Activated naive CD8-positive, alpha-beta T cell (primary cell): ENCODE results near the gene SH3TC1.

Experiments
- H3K27ac Mint-ChIP-seq: one replicate; pipeline ENCODE4 v1.8.0; 2021; ENCODE audit warnings: mixed read lengths
- H3K27me3 Mint-ChIP-seq: one replicate; pipeline ENCODE4 v1.8.0; 2021; ENCODE audit warnings: mixed read lengths
- H3K36me3 Mint-ChIP-seq: one replicate; pipeline ENCODE4 v1.8.0; 2021; ENCODE audit warnings: mixed read lengths
- H3K4me1 Mint-ChIP-seq: one replicate; pipeline ENCODE4 v1.8.0; 2021; ENCODE audit warnings: low read depth, mixed read lengths
- H3K4me3 Mint-ChIP-seq: one replicate; pipeline ENCODE4 v1.8.0; 2021; ENCODE audit warnings: mild to moderate bottlenecking, mixed read lengths
- H3K9me3 Mint-ChIP-seq: one replicate; pipeline ENCODE4 v1.8.0; 2021; ENCODE audit warnings: low read depth, mixed read lengths

Gene SH3TC1

DNA sequence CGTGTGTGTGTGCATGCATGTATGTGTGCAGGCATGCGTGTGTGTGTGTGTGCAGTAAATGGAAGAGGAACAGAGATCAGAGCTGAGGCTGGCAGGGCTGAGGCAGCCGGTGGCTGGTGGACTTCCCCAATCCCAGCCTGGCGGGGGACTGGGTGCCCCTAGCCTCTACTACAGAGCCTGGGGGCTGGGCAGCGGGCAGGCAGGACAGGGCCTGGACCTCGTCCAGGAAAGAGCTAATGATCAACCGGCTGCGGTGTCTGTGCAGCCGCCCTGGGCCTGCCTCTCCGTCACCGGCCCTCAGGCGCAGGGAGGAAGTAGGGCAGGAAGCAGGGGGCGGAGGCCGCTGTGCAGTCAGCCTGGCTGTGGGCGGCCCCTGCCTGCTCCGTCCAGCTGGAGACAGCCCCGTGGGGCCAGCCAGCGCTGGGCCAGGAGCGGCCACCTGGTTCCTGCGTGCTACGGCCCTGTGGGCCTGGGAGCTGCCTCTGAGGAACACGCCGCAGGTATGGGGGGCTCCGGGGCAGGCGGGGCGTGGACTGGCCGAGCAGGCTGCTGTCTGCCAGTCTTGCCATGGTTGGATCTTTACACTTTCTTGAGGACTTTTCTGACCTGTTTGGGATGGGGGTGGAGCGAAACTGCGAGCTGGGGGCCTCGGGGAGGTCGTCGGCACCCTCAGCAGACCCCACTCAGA, at the start of gene SH3TC1:
Gene SH3TC1, plus strand, starts transcription at position 385 of the 688 bp plus-strand sequence. CDS start 5,905 bp downstream, outside the sequence.
- Mint-ChIP-seq H3K4me1 (peaks cover 36% of the 10 kb centered on the region), H3K36me3 (no peaks in the 10 kb centered on the region), H3K27me3 (no peaks in the 10 kb centered on the region), H3K4me3 (peak within 1 kb of the TSS; percentile 90), H3K9me3 (no peaks in the 10 kb centered on the region), H3K27ac (peak within 1 kb of the TSS; percentile 61)

GRCh38 chr4:8149664-8150063, 49.4 kb upstream of the SH3TC1 start:
- Mint-ChIP-seq H3K27me3 (no peaks in the 10 kb centered on the region), H3K9me3 (no peaks in the 10 kb centered on the region), H3K36me3 (no peaks in the 10 kb centered on the region), H3K4me3 (no peak overlapping the region), H3K4me1 (no peaks in the 10 kb centered on the region), H3K27ac (no peak overlapping the region)

GRCh38 chr4:8150152-8151090, 48.7 kb upstream of the SH3TC1 start:
- Mint-ChIP-seq H3K27me3 (no peaks in the 10 kb centered on the region), H3K9me3 (no peaks in the 10 kb centered on the region), H3K4me3 (no peak overlapping the region), H3K4me1 (no peaks in the 10 kb centered on the region), H3K36me3 (no peaks in the 10 kb centered on the region), H3K27ac (no peak overlapping the region)

DNA sequence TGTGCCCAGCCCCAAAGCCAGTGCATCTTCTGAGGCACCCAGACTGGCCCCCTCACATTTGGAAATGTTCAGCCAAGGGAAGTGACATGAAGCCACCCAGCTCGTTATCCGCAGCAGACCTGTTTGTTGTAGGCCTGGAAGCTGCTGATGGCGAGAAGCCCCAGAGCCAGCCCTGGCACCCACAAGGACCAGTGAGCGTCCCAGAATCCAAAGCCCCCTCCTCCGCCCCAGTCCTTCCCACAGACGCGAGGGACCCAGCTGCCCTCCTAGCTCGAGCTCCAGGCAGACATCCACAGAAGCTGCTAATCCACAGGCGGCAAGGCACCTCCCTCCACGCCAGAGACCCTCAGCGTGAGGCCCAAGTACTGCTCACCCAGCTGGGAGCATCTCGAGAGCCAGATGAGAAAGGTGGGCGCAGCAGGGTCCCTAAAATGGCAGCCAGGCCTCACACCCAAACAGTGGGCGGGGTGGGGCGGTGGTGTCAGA, 47.9 kb upstream of the SH3TC1 start:
- H3K36me3 Mint-ChIP-seq = no peaks in the 10 kb centered on the region
- H3K4me1 Mint-ChIP-seq = no peaks in the 10 kb centered on the region
- H3K4me3 Mint-ChIP-seq = no peak overlapping the region
- no peaks in the 10 kb centered on the region for H3K9me3 Mint-ChIP-seq
- no peak overlapping the region for H3K27ac Mint-ChIP-seq
- H3K27me3 Mint-ChIP-seq = no peaks in the 10 kb centered on the region

DNA sequence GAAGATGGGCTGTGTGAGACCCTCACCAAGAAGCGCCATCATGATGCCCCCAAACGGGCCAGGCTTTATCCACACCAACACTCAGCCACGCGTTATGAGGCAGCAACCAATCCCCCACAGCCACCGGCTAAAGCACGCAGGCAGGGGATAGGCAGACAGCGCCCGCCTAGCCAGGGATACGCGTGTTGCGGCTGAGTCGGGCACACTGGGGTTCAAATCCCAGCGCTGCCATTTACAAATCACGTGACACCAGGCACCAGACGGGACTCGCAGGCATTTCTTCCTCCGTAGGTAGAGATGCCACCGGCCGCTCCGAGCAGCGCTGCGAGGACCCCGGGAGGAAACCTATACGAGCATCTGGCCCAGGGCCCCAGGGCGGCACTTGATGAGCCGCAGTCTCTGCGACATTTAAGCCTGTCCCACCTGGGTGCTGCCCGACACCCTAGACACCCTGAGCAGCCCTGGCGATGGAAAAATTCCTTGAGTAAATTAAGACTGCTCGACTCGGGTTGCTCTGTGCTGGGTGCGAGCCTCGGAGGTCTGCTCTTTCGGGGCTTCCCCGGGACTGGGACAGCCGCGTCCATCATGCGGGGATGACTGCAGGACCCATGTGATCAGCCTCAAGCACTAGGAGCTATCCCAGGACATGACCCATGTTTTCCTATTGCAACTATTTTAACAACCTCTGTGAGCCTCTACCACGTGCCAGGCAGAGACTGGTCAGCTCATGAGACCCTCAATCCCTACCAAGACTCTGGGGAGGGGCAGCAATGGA, 46.8 kb upstream of the SH3TC1 start:
- Mint-ChIP-seq H3K4me1 (no peaks in the 10 kb centered on the region), H3K4me3 (no peak overlapping the region), H3K27me3 (no peaks in the 10 kb centered on the region), H3K36me3 (no peaks in the 10 kb centered on the region), H3K27ac (no peak overlapping the region), H3K9me3 (no peaks in the 10 kb centered on the region)

DNA sequence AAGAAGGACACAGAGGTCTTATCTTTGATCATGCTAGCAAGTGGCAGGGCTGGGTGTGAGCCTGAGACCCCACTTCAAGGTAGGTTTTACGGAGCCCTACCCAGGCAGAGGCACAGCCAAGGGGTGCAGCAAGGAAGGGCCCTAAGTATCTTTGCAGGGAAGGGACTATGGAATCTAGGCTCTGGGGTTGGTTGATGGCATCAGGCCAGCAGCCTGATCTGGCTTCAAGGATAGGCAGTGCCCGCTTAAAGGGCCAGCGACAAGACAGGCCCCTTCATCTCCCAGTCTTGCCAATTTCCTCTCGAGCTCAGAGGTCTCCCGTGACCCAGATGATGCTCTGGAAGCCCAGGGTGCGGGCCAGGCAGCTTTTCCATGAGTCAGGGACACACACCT, 46.2 kb upstream of the SH3TC1 start:
- no peaks in the 10 kb centered on the region for H3K4me1 Mint-ChIP-seq
- no peaks in the 10 kb centered on the region for H3K36me3 Mint-ChIP-seq

GRCh38 chr4:8153441-8153840, 45.6 kb upstream of the SH3TC1 start:
- H3K9me3 Mint-ChIP-seq = no peaks in the 10 kb centered on the region
- H3K4me1 Mint-ChIP-seq = no peaks in the 10 kb centered on the region
- H3K27ac Mint-ChIP-seq = no peak overlapping the region
- H3K27me3 Mint-ChIP-seq = peaks cover 2% of the 10 kb centered on the region
- H3K36me3 Mint-ChIP-seq = no peaks in the 10 kb centered on the region
- H3K4me3 Mint-ChIP-seq = no peak overlapping the region

More for the DNA sequence above, 46.2 kb upstream of the SH3TC1 start:
- Mint-ChIP-seq H3K4me3 (no peak overlapping the region), H3K27ac (no peak overlapping the region), H3K9me3 (no peaks in the 10 kb centered on the region), H3K27me3 (peaks cover 2% of the 10 kb centered on the region)

- Mint-ChIP-seq H3K27ac (no peak overlapping the region), H3K9me3 (no peaks in the 10 kb centered on the region), H3K4me3 (no peak overlapping the region), H3K4me1 (peaks cover 10% of the 10 kb centered on the region), H3K36me3 (no peaks in the 10 kb centered on the region), H3K27me3 (peaks cover 2% of the 10 kb centered on the region)
These were observed 44.0 kb upstream of the SH3TC1 start for GRCh38 chr4:8155048-8155447.

DNA sequence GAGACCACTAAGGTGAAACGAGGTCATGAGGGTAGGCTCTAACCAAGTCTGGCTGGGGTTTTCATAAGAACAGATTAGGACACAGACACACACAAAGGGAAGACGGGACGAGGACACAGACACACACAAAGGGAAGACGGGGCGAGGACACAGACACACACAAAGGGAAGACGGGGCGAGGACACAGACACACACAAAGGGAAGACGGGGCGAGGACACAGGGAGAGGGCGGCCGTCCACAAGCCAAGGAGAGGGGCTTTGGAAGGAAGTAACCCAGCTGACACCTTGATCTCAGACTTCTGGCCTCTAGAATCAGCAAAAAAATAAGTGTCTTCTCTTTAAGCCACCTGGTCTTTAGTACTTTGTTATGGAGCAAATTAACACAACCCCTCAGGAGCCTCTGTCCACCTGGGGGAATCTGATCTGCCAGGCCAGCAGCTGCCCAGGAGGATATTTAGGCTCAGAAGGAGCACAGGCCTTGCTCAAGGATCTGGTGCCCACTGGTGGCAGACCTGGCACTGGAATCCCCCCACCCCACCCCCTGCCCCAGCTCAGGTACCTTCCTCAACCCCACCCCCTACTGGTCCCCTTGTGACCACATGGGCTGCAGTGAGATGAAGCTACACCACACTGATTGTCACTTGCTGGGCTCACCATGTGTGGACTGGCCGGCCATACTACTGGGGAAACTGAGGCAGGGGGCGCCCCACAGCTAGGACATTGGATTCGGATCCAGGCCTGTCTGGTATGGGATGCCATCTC, 43.2 kb upstream of the SH3TC1 start:
- H3K36me3 Mint-ChIP-seq = no peaks in the 10 kb centered on the region
- peaks cover 13% of the 10 kb centered on the region for H3K4me1 Mint-ChIP-seq
- no peaks in the 10 kb centered on the region for H3K9me3 Mint-ChIP-seq
- peaks cover 2% of the 10 kb centered on the region for H3K27me3 Mint-ChIP-seq
- no peak overlapping the region for H3K4me3 Mint-ChIP-seq
- H3K27ac Mint-ChIP-seq = no peak overlapping the region

DNA sequence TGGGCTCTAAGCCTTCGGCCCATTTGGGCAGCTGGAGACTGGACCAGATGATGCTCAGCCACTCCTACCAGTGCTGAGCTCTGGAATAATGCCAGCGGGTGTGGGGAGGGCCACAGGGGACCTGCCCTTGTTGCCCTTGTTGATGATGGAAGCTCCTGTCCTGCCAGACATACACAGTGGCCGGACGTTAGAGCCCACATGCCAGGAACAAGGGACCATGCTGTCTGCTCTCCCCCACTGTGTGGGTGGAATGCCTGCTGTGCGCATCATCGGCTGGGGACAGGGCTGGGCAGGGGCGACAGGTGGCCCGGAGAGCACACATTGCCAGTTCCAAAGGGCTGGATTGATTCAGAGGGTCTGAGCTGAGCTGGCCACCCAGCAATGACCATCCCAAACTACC, 42.5 kb upstream of the SH3TC1 start:
- no peak overlapping the region for H3K27ac Mint-ChIP-seq
- H3K36me3 Mint-ChIP-seq = no peaks in the 10 kb centered on the region
- H3K27me3 Mint-ChIP-seq = peaks cover 2% of the 10 kb centered on the region
- H3K4me1 Mint-ChIP-seq = peaks cover 13% of the 10 kb centered on the region
- no peak overlapping the region for H3K4me3 Mint-ChIP-seq
- no peaks in the 10 kb centered on the region for H3K9me3 Mint-ChIP-seq

DNA sequence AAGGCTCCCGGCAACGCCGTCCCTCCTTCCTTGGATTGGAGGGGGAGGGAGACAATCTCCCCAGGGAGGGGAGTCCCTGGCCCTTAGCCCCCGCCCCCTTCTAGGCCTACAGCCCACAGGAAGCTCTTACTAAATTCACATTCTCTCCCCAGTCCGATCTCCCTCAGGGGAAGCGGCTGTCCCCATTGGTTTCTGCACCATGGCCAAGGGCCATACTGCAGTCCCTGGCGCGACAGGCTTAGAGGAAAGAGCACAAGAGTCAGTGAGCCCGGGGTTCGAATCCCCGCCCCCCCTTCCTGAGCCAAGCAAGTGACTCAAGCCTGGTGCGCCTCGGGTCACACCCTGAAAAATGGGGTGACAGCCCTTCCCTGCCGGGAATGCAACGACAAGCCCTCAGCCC, 41.6 kb upstream of the SH3TC1 start:
- peaks cover 13% of the 10 kb centered on the region for H3K4me1 Mint-ChIP-seq
- no peak overlapping the region for H3K27ac Mint-ChIP-seq
- H3K27me3 Mint-ChIP-seq = peaks cover 2% of the 10 kb centered on the region
- H3K4me3 Mint-ChIP-seq = peak overlapping the region; percentile 53
- H3K36me3 Mint-ChIP-seq = no peaks in the 10 kb centered on the region
- H3K9me3 Mint-ChIP-seq = no peaks in the 10 kb centered on the region

- Mint-ChIP-seq H3K4me1 (peaks cover 13% of the 10 kb centered on the region), H3K36me3 (no peaks in the 10 kb centered on the region), H3K27me3 (peaks cover 2% of the 10 kb centered on the region), H3K27ac (no peak overlapping the region), H3K9me3 (no peaks in the 10 kb centered on the region), H3K4me3 (peak overlapping the region; percentile 67)
These were observed 41.0 kb upstream of the SH3TC1 start for GRCh38 chr4:8157944-8158709.

- Mint-ChIP-seq H3K27ac (peak within 1 kb of the TSS; percentile 90), H3K27me3 (peaks cover 2% of the 10 kb centered on the region), H3K9me3 (no peaks in the 10 kb centered on the region), H3K4me1 (peaks cover 13% of the 10 kb centered on the region), H3K4me3 (peak within 1 kb of the TSS; percentile 96), H3K36me3 (no peaks in the 10 kb centered on the region)
These were observed 40.2 kb upstream of the SH3TC1 start, which contains the start of gene ABLIM2 for GRCh38 chr4:8158710-8159536. Gene ABLIM2, minus strand, starts transcription at chr4:8158813. Its CDS starts 124 bp downstream, at chr4:8158689.
